ENCODE data around the gene FOXG1. TPM values are rescaled to one million over a fixed set of nuclear protein-coding genes. Genes with fewer than 3 reads are reported as not detected.

The FOXG1 gene
- total and polyA plus RNA-seq, 8 donors: 0.13 to 0.89 TPM; not detected in 6

GRCh38 chr14:28762955-28763326 lies 3.6 kb upstream of the FOXG1 start:
- no peak for DNase-seq
- no peak for TF ChIP-seq POLR2A (IDR thresholded peaks at IDR 0.05)
- TF ChIP-seq POLR2AphosphoS5 (IDR thresholded peaks at IDR 0.05): no peak
- TF ChIP-seq, protein P1, sequence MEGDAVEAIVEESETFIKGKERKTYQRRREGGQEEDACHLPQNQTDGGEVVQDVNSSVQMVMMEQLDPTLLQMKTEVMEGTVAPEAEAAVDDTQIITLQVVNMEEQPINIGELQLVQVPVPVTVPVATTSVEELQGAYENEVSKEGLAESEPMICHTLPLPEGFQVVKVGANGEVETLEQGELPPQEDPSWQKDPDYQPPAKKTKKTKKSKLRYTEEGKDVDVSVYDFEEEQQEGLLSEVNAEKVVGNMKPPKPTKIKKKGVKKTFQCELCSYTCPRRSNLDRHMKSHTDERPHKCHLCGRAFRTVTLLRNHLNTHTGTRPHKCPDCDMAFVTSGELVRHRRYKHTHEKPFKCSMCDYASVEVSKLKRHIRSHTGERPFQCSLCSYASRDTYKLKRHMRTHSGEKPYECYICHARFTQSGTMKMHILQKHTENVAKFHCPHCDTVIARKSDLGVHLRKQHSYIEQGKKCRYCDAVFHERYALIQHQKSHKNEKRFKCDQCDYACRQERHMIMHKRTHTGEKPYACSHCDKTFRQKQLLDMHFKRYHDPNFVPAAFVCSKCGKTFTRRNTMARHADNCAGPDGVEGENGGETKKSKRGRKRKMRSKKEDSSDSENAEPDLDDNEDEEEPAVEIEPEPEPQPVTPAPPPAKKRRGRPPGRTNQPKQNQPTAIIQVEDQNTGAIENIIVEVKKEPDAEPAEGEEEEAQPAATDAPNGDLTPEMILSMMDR (IDR thresholded peaks at IDR 0.05): no peak
- TF ChIP-seq EP300 (IDR thresholded peaks at IDR 0.05): no peak
- Histone ChIP-seq H3K36me3 (no peaks in the 10 kb centered on the region), H3K4me1 (peaks cover 14 to 39% (median 25%) of the 10 kb centered on the region in 4 donors), H3K27ac (no peak overlapping the region), H3K9me3 (peaks cover 2 to 32% (median 13%) of the 10 kb centered on the region in 4 donors), H3K4me3 (no peak overlapping the region), H3K27me3 (peaks cover 39 to 100% (median 92%) of the 10 kb centered on the region in 3 donors)
- WGBS, 5 donors: 2 to 13% (median 4%) methylated on average over 3 of the region's 3 CpGs
- intact Hi-C loops (cut with DNase I; ENCODE audit: low total_unique reads): no loop called here

GRCh38 chr14:28763751-28764256 lies 2.8 kb upstream of the FOXG1 start:
- H3K4me3 ChIP-seq: no peak overlapping the region
- intact Hi-C loops (cut with DNase I; ENCODE audit: low total_unique reads): no loop called here
- peaks cover 3 to 40% (median 20%) of the 10 kb centered on the region in 4 donors for H3K9me3 ChIP-seq
- peaks cover 38 to 100% (median 92%) of the 10 kb centered on the region in 3 donors for H3K27me3 ChIP-seq
- DNase-seq: no peak
- peaks cover 14 to 35% (median 25%) of the 10 kb centered on the region in 4 donors for H3K4me1 ChIP-seq
- H3K27ac ChIP-seq: no peak overlapping the region
- TF ChIP-seq POLR2A (IDR thresholded peaks at IDR 0.05) (no peak), POLR2AphosphoS5 (IDR thresholded peaks at IDR 0.05) (no peak), EP300 (IDR thresholded peaks at IDR 0.05) (no peak)
- TF ChIP-seq, protein P1 (IDR thresholded peaks at IDR 0.05): no peak
- WGBS, 5 donors: 4 to 12% (median 6%) methylated on average over 4 of the region's 4 CpGs
- no peaks in the 10 kb centered on the region for H3K36me3 ChIP-seq

GRCh38 chr14:28764257-28765160 lies 2.1 kb upstream of the FOXG1 start:
- H3K36me3 ChIP-seq: no peaks in the 10 kb centered on the region
- H3K9me3 ChIP-seq: peaks cover 3 to 40% (median 20%) of the 10 kb centered on the region in 4 donors
- WGBS, 5 donors: 9 to 14% (median 12%) methylated on average over 16 of the region's 16 CpGs
- H3K27me3 ChIP-seq: peaks cover 32 to 100% (median 91%) of the 10 kb centered on the region in 3 donors
- H3K4me1 ChIP-seq: peaks cover 14 to 28% (median 21%) of the 10 kb centered on the region in 4 donors
- no peak overlapping the region for H3K27ac ChIP-seq
- intact Hi-C loops (cut with DNase I; ENCODE audit: low total_unique reads): no loop called here
- H3K4me3 ChIP-seq: no peak overlapping the region
- no peak for DNase-seq
- TF ChIP-seq POLR2A (IDR thresholded peaks at IDR 0.05) (no peak), POLR2AphosphoS5 (IDR thresholded peaks at IDR 0.05) (no peak), EP300 (IDR thresholded peaks at IDR 0.05) (no peak)
- TF ChIP-seq, protein P1 (IDR thresholded peaks at IDR 0.05): no peak

GRCh38 chr14:28765169-28765830 lies 1.3 kb upstream of the FOXG1 start:
- H3K36me3 ChIP-seq: no peaks in the 10 kb centered on the region

More at GRCh38 chr14:28765169-28765830, 1.3 kb upstream of the FOXG1 start:
- no peak overlapping the region for H3K27ac ChIP-seq
- TF ChIP-seq POLR2AphosphoS5 (IDR thresholded peaks at IDR 0.05) (no peak), POLR2A (IDR thresholded peaks at IDR 0.05) (no peak), EP300 (IDR thresholded peaks at IDR 0.05) (no peak)
- TF ChIP-seq, protein P1 (IDR thresholded peaks at IDR 0.05): no peak
- WGBS, 5 donors: 9 to 15% (median 13%) methylated on average over 26 to 27 of the region's 27 CpGs
- H3K4me1 ChIP-seq: peaks cover 14 to 21% (median 18%) of the 10 kb centered on the region in 4 donors
- DNase-seq: peak in 1 of 2 donors; percentile 46
- H3K27me3 ChIP-seq: peaks cover 28 to 100% (median 89%) of the 10 kb centered on the region in 3 donors
- H3K9me3 ChIP-seq: peaks cover 3 to 40% (median 20%) of the 10 kb centered on the region in 4 donors
- intact Hi-C loops (cut with DNase I; ENCODE audit: low total_unique reads): no loop called here
- H3K4me3 ChIP-seq: peak overlapping the region in 3 of 4 donors; percentile 28 to 47 (median 46)
